H1 (cell line): ENCODE results near the gene OGDHL. TPM values are rescaled to one million over a fixed set of nuclear protein-coding genes. Genes with fewer than 3 reads are reported as not detected.

ENCODE experiments used
- CTCF ChIA-PET: fragments of 300-600 bp; sonication (Branson Sonifier 250); formaldehyde crosslinking; loops from one replicate; lab custom pipeline; 2021; ENCODE audit not compliant: partially characterized antibody; lab: Charles Lee
- POLR2A ChIA-PET: fragments of 300-600 bp; sonication (Branson Sonifier 250); formaldehyde crosslinking; loops from one replicate; lab custom pipeline; 2021; ENCODE audit warnings: inconsistent platforms; ENCODE audit not compliant: partially characterized antibody; lab: Charles Lee
- DNase-seq, 2 experiments: peaks; one replicate each; pipeline versions ENCODE4 v3.0.0 to v3.0.0-alpha.2; 2010 to 2022; ENCODE audit warnings: low spot score in 2 of 2, low read depth in 1 of 2, mixed read lengths in 1 of 2
- FAIRE-seq: peaks from 2 replicates; lab custom pipeline; 2011; peaks lifted over from hg19 to GRCh38; lab: Jason Lieb, UNC
- H2AFZ ChIP-seq: 2 replicates; pipeline ENCODE4 v1.8.1; 2012; ENCODE audit warnings: low read length, inconsistent platforms
- H2AK5ac ChIP-seq: 2 replicates; pipeline ENCODE4 v1.6.1; 2013; ENCODE audit warnings: low read depth, low read length
- H2BK120ac ChIP-seq: replicated peaks from 2 replicates; pipeline ENCODE3; 2013; ENCODE audit warnings: low read depth, low read length, inconsistent platforms
- H2BK12ac ChIP-seq: 2 replicates; pipeline ENCODE4 v1.6.1; 2013; ENCODE audit warnings: low read depth, low read length
- H2BK15ac ChIP-seq: 2 replicates; pipeline ENCODE4 v1.6.1; 2013; ENCODE audit warnings: low read length
- H2BK20ac ChIP-seq: 2 replicates; pipeline ENCODE4 v1.6.1; 2013; ENCODE audit warnings: low read length
- H2BK5ac ChIP-seq: 2 replicates; pipeline ENCODE4 v1.6.1; 2013; ENCODE audit warnings: low read depth, low read length
- H3K14ac ChIP-seq: 2 replicates; pipeline ENCODE4 v1.6.1; 2013; ENCODE audit warnings: inconsistent platforms; ENCODE audit not compliant: insufficient read length
- H3K18ac ChIP-seq: 2 replicates; pipeline ENCODE4 v1.6.1; 2013; ENCODE audit warnings: low read length; ENCODE audit errors: extremely low read depth
- H3K23ac ChIP-seq: 2 replicates; pipeline ENCODE4 v1.6.1; 2013; ENCODE audit warnings: inconsistent platforms; ENCODE audit not compliant: insufficient read length
- H3K23me2 ChIP-seq: 2 replicates; pipeline ENCODE4 v1.6.1; 2013; ENCODE audit warnings: low read depth, low read length
- H3K27ac ChIP-seq: 2 replicates; pipeline ENCODE4 v1.6.1; 2011; ENCODE audit warnings: low read depth, low read length, inconsistent platforms
- H3K27me3 ChIP-seq, 4 experiments: replicated peaks in 1 of 4; 1 replicate in 1 of 4; 2 replicates in 3 of 4; pipeline versions ENCODE4 v1.6.1 to v1.8.1; 2011 to 2013; ENCODE audit warnings: low read length in 3 of 4, mild to moderate bottlenecking in 3 of 4, inconsistent platforms in 2 of 4, mixed read lengths in 2 of 4, moderate library complexity in 1 of 4; ENCODE audit not compliant: control insufficient read depth in 3 of 4, insufficient read depth in 3 of 4; ENCODE audit errors: extremely low read depth in 1 of 4
- H3K36me3 ChIP-seq, 4 experiments: 2 replicates each; pipeline versions ENCODE4 v1.6.1 to v1.8.1; 2011 to 2013; ENCODE audit warnings: mild to moderate bottlenecking in 4 of 4, low read length in 3 of 4, moderate library complexity in 2 of 4, control low read depth in 1 of 4, inconsistent platforms in 1 of 4; ENCODE audit not compliant: insufficient read depth in 4 of 4, control insufficient read depth in 2 of 4
- H3K4ac ChIP-seq: replicated peaks from 2 replicates; pipeline ENCODE3; 2013; ENCODE audit warnings: low read length, low read depth, mixed read lengths, inconsistent platforms; ENCODE audit not compliant: insufficient read length
- H3K4me1 ChIP-seq, 4 experiments: replicated peaks in 1 of 4; 1 replicate in 1 of 4; 2 replicates in 3 of 4; pipeline versions ENCODE4 v1.6.1 to v1.8.1; 2011 to 2013; ENCODE audit warnings: low read length in 3 of 4, inconsistent platforms in 2 of 4, mixed read lengths in 1 of 4; ENCODE audit not compliant: insufficient read depth in 4 of 4, control insufficient read depth in 3 of 4
- H3K4me2 ChIP-seq, 2 experiments: 2 replicates each; pipeline versions ENCODE4 v1.6.1 to v1.8.1; 2011 to 2013; ENCODE audit warnings: low read depth in 2 of 2, low read length in 2 of 2, control low read depth in 1 of 2, inconsistent platforms in 1 of 2, mild to moderate bottlenecking in 1 of 2; ENCODE audit not compliant: insufficient read depth in 1 of 2
- H3K4me3 ChIP-seq, 4 experiments: fragments of 200-600, 300-600 bp in 1 of 4; sonication (generic), shearing (Covaris generic), sonication (Bioruptor Twin) in 1 of 4; 2 replicates each; pipeline versions ENCODE4 v1.5.1 to v1.8.1; 2011 to 2016; ENCODE audit warnings: low read length in 4 of 4, low read depth in 3 of 4, control low read depth in 2 of 4, inconsistent platforms in 2 of 4, mild to moderate bottlenecking in 2 of 4, mixed read lengths in 1 of 4, moderate library complexity in 1 of 4; ENCODE audit not compliant: insufficient read depth in 2 of 4; ENCODE audit errors: extremely low read depth in 1 of 4
- H3K56ac ChIP-seq: replicated peaks from 2 replicates; pipeline ENCODE3; 2013; ENCODE audit warnings: low read depth, mild to moderate bottlenecking, mixed read lengths, low read length, inconsistent platforms; ENCODE audit not compliant: insufficient read length
- H3K79me1 ChIP-seq: 2 replicates; pipeline ENCODE4 v1.6.1; 2013; ENCODE audit warnings: low read depth, low read length, control low read depth
- H3K79me2 ChIP-seq, 2 experiments: 2 replicates each; pipeline versions ENCODE4 v1.6.1 to v1.8.1; 2012 to 2013; ENCODE audit warnings: low read length in 2 of 2, mild to moderate bottlenecking in 2 of 2, inconsistent platforms in 1 of 2; ENCODE audit not compliant: insufficient read depth in 2 of 2, control insufficient read depth in 1 of 2
- H3K9ac ChIP-seq, 4 experiments: replicated peaks in 1 of 4; 1 replicate in 1 of 4; 2 replicates in 3 of 4; pipeline versions ENCODE4 v1.6.1 to v1.8.1; 2011 to 2013; ENCODE audit warnings: low read depth in 3 of 4, low read length in 3 of 4, control low read depth in 2 of 4, mild to moderate bottlenecking in 2 of 4, moderate library complexity in 2 of 4, inconsistent platforms in 1 of 4; ENCODE audit errors: extremely low read depth in 1 of 4
- H3K9me3 ChIP-seq, 2 experiments: 2 replicates each; pipeline versions ENCODE4 v1.6.1 to v1.8.1; 2012 to 2013; ENCODE audit warnings: mild to moderate bottlenecking in 2 of 2, moderate library complexity in 2 of 2, control low read depth in 1 of 2, inconsistent platforms in 1 of 2, low read depth in 1 of 2, low read length in 1 of 2, mixed read lengths in 1 of 2; ENCODE audit not compliant: insufficient read depth in 2 of 2
- H4K20me1 ChIP-seq, 2 experiments: replicated peaks in 1 of 2; 2 replicates each; pipeline versions ENCODE3 to v1.8.1; 2011 to 2013; ENCODE audit warnings: inconsistent platforms in 2 of 2, low read length in 2 of 2, mild to moderate bottlenecking in 1 of 2; ENCODE audit not compliant: insufficient read depth in 2 of 2, control insufficient read depth in 1 of 2
- H4K5ac ChIP-seq: 2 replicates; pipeline ENCODE4 v1.6.1; 2013; ENCODE audit warnings: low read length, low read depth, mixed read lengths, inconsistent platforms; ENCODE audit not compliant: insufficient read length
- H4K8ac ChIP-seq: 2 replicates; pipeline ENCODE4 v1.8.0; 2013; ENCODE audit warnings: mild to moderate bottlenecking, moderate library complexity, low read length, inconsistent platforms; ENCODE audit not compliant: insufficient read depth; ENCODE audit errors: extremely low read depth
- H4K91ac ChIP-seq: replicated peaks from 2 replicates; pipeline ENCODE3; 2013; ENCODE audit warnings: low read length, mixed read lengths, inconsistent platforms; ENCODE audit not compliant: insufficient read length
- CTCF ChIP-seq, 3 experiments: IDR thresholded peaks; 1 replicate in 2 of 3; 2 replicates in 1 of 3; pipeline versions ENCODE4 v1.5.1 to v1.6.1; 2011; ENCODE audit warnings: low read length in 3 of 3, mild to moderate bottlenecking in 3 of 3, inconsistent platforms in 2 of 3, low read depth in 1 of 3, moderate library complexity in 1 of 3; ENCODE audit not compliant: insufficient read depth in 1 of 3; ENCODE audit errors: control extremely low read depth in 1 of 3
- GTF2F1 ChIP-seq: IDR thresholded peaks from 2 replicates; pipeline ENCODE4 v1.6.1; 2012; ENCODE audit warnings: low read depth, low read length, improper control_type of control experiment, borderline replicate concordance
- RBBP5 ChIP-seq: IDR thresholded peaks from 2 replicates; pipeline ENCODE4 v1.7.1; 2012; ENCODE audit warnings: low read depth, mild to moderate bottlenecking, inconsistent platforms, low read length, moderate library complexity, borderline replicate concordance
- SRF ChIP-seq: IDR thresholded peaks from 2 replicates; pipeline ENCODE4 v1.6.1; 2011; ENCODE audit warnings: mild to moderate bottlenecking, low read depth, low read length, moderate library complexity
- TAF1 ChIP-seq: IDR thresholded peaks from 2 replicates; pipeline ENCODE4 v1.6.1; 2011; ENCODE audit warnings: mild to moderate bottlenecking, low read depth, low read length
- TBP ChIP-seq: IDR thresholded peaks from 2 replicates; pipeline ENCODE4 v1.6.1; 2011; ENCODE audit warnings: low read depth, low read length, improper control_type of control experiment
- TEAD4 ChIP-seq: IDR thresholded peaks from 2 replicates; pipeline ENCODE4 v1.6.1; 2012; ENCODE audit warnings: low read depth, low read length, inconsistent platforms, mixed read lengths
- WGBS, 2 experiments: shearing (Covaris generic) in 1 of 2; methylation state at CpG; one replicate each; pipeline versions ENCODE4 v1.1.6 to v1.1.7; 2013 to 2015; ENCODE audit warnings: low lambda C conversion rate in 2 of 2, mixed read lengths in 2 of 2, inconsistent platforms in 1 of 2, low coverage in 1 of 2, missing lambda C conversion rate in 1 of 2; ENCODE audit not compliant: insufficient replicate concordance in 2 of 2, insufficient coverage in 1 of 2, insufficient read length in 1 of 2; ENCODE audit errors: extremely low coverage in 1 of 2, missing lambda C conversion rate in 1 of 2; 5-methylcytosine and 5-hydroxymethylcytosine counted together
- polyA plus RNA-seq, 7 experiments: library from polyadenylated mRNA; depleted of rRNA in 3 of 7; stranded (reverse) in 5 of 7; unstranded in 2 of 7; fragments of >200 nt in 5 of 7; fragments of 200-250 nt in 2 of 7; gene quantifications; 1 replicate in 5 of 7; 2 replicates in 1 of 7; 4 replicates in 1 of 7; pipeline versions ENCODE4 v1.2.1 to v1.2.3, GENCODE V29; 2011 to 2013; ENCODE audit warnings: missing spikeins in 2 of 7, mixed read lengths in 2 of 7
- total RNA-seq: library from RNA; stranded (reverse); fragmentation: NEBNext Ultra II Directional; extraction: Animal tissue kit (Norgen Biotek cat#: 25700); gene quantifications from 2 replicates; pipeline ENCODE4 v1.2.1, GENCODE V29; 2021

The OGDHL gene
- total and polyA plus RNA-seq, 2 of the 8 experiments (the other 6 are each of a cell fraction or from before 2014, with no cell fraction given) = 16.1 to 16.6 TPM

DNA sequence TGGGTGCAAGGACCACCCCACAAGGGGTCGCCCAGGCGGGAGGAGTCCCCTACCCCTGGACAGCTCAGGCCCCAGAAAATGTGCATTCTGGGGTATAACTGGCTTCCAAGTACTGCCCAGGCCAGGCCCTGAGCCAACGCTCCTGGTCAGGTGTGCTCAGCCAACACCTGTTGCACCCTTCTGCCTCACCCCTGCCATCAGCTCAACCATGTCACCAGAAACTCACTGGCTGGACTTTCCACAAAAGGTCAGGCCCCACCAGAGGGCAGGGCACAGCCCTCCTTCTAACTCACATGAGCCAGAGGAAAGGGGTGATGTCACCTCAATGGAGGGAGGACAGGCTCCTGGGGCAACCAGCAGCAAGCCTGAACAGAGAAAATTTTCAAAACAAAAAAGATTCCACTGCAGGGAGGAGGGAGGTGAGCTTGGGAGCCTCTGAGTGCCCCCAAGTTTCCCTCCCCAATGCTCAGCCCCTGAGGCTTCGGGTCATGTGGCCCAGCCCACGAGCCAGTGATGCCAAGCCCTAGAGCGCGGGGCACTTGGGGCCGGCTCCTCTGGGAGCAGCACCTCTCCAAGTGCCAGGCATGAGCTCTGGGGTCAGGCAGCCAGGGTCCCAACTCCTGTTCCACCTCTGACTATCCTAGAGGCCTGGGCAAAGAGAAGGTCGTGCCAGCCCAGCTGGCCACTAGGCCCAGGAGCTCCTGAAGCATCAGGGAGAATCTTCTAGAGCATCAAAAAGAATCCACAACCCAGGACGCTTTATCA lies 2.2 kb downstream of the OGDHL start:
- Histone ChIP-seq H3K23me2 (peaks cover 7% of the 10 kb centered on the region; the same call in 1 of the 2 replicates), H3K4me1 (peaks cover 0 to 5% (median 0%) of the 10 kb centered on the region in 4 experiments; a peak in 3 of 7 replicates), H3K9me3 (no peaks in the 10 kb centered on the region), H2BK20ac (no peak overlapping the region), H3K79me1 (no peaks in the 10 kb centered on the region; the same call in 1 of the 2 replicates), H3K4me2 (no peak overlapping the region), H3K4ac (no peak overlapping the region), H2AFZ (no peak overlapping the region), H2BK12ac (no peak overlapping the region), H2BK120ac (no peak overlapping the region), H2BK15ac (no peak overlapping the region), H3K36me3 (no peaks in the 10 kb centered on the region), H4K20me1 (peaks cover 6 to 8% of the 10 kb centered on the region in 2 experiments), H3K14ac (no peak overlapping the region), H3K27ac (no peak overlapping the region), H3K79me2 (peaks cover 0 to 2% of the 10 kb centered on the region in 2 experiments; a peak in 1 of 4 replicates), H4K91ac (no peak overlapping the region), H3K56ac (no peak overlapping the region), H4K8ac (peak overlapping the region; percentile 19), H3K4me3 (no peak overlapping the region), H2AK5ac (no peak overlapping the region), H3K9ac (no peak overlapping the region), H3K18ac (no peak overlapping the region), H3K23ac (no peak overlapping the region), H3K27me3 (peaks cover 0 to 6% (median 3%) of the 10 kb centered on the region in 4 experiments; a peak in 3 of 7 replicates), H4K5ac (no peak overlapping the region), H2BK5ac (no peak overlapping the region)
- DNase-seq = no peak
- WGBS, 2 experiments = 83% methylated on average over 10 of the region's 10 CpGs; no CpG with 5 or more reads in 1 of the 2 experiments
- ChIA-PET CTCF (interaction anchor here (0.6 to 3.4 kb wide), 10 partner anchors 10 to 170 kb away, joined by 3 to 12 read pairs (median 4); no protein-coding TSS in a partner anchor), POLR2A (no interaction called here)
- no peak for FAIRE-seq
- TF ChIP-seq TEAD4 (no peak), RBBP5 (no peak), GTF2F1 (no peak), TBP (no peak), SRF (no peak), CTCF (IDR thresholded peaks at IDR 0.05; ENCODE audit: control extremely low read depth in 1 of 3, insufficient read depth in 1 of 3, low read depth in 1 of 3, low read length in 3 of 3) (peak in 1 of 3 experiments; percentile 7; a peak in 1 of 4 replicates), TAF1 (no peak)
